ENCODE data around the gene RAD17. TPM values are rescaled to one million over a fixed set of nuclear protein-coding genes. Genes with fewer than 3 reads are reported as not detected.
"Not testable (repeated sequence)": the region's sequence is repeated elsewhere in the genome, so short reads cannot be mapped to it uniquely, and the experiment has no call there.

RAD17 gene
- total RNA-seq, 2 donors from 2014 or later, result 15.0 to 17.4 TPM

GRCh38 chr5:69450527-69450926, 80.9 kb downstream of the RAD17 start:
- intact Hi-C loops (cut with DNase I); ATAC-seq; DNase-seq: not testable (repeated sequence)

GRCh38 chr5:69451941-69452647, 82.5 kb downstream of the RAD17 start:
- no peak for DNase-seq
- no peak for ATAC-seq
- intact Hi-C loops (cut with DNase I), result no loop called here

DNA sequence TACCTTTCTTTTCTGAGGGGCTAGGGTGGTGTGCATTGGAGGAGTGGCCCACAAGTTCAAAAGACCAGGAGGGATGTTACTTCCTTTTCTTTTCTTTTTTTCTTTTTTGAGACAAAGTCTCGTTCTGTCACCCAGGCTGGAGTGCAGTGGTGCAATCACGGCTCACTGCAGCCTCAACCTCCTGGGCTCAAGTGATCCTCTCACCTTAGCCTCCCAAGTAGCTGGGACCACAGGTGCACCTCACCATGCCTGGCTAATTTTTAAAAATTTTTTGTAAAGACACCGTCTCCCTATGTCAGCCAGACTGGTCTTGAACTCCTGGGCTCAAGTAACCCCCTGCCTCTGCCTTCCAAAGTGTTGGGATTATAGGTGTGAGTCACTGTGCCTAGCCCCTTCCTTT, 83.9 kb downstream of the RAD17 start:
- DNase-seq; ATAC-seq; intact Hi-C loops (cut with DNase I): not testable (repeated sequence)

DNA sequence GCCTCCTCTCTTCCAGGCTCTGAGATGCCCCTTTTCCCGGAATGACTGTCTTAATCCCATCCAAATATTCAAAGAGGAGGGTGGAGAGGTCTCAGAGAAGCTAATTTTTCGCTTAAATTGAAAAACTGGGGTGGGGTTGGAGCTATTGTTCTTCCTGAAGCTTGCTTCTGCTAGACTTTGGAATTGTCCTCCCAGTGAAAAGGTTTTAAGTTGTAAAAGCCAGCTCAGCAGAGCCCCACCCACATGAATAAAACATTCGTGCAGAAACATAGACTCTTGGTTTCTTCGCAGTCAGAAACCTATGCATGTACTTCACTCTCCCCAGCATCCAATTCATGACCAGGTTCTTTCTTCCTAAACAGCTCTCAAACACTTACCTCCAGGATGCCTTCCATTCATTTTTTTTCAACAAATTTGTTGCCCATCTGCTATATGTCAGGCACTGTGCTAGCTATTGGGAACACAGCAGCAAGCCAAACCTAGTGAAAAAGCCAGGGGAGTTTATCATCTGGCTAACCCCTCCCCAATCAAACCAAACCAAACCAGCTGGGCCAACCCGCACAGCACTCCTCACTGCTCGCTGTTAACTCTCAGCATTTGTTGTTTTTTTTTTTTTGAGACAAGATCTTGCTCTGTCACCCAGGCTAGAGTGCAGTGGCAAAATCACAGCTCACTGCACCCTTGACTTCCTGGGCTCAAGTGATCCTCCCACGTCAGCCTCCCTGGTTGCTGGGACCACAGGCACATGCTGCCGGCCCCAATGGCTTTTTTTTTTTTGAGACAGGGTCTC, 85.0 kb downstream of the RAD17 start:
- ATAC-seq (no peak), DNase-seq (no peak)
- intact Hi-C loops (cut with DNase I), result no loop called here

DNA sequence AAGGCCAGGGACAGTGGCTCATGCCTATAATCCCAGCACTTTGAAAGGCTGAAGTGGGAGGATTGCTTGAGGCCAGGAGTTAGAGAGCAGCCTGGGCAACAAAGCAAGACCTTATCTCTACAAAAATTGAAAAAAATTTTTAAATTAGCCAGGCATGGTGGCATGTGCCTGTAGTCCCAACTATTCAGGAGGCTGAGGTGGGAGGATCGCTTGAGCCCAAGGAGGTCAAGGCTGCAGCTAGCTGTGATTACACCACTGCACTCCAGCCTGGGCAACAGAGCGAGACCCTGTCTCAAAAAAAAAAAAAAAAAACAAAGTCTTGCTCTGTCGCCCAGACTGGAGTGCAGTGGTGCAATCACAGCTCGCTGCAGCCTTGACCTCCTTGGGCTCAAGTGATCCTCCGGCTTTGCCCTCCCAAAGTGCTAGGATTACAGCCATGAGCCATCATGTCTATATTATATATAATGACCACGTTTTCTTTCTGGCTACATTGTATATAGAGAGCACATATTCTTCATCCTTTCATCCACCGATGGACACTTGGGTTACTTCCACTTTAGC, 85.9 kb downstream of the RAD17 start:
- intact Hi-C loops (cut with DNase I), result not testable (repeated sequence)

DNA sequence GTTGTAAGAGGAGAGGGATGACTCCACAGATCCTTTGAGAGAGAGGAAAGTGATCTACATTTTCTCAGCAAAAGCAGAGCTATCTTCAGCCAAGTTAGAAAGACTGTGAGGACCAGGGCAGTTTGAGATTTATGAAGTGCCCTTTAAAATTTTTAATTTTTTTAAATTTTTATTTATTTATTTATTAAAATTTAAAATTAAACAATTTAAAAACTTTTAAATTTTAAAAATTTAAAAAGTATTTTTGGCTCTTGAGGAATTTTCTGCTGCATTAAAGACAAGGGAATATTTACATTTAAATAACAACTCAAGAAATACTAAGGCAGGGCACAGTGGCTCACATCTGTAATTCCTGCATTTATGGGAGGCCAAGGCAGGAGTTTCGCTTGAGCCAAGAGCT, 92.6 kb downstream of the RAD17 start:
- intact Hi-C loops (cut with DNase I), result no loop called here
- no peak for ATAC-seq
- no peak for DNase-seq

More for the DNA sequence above, 85.9 kb downstream of the RAD17 start:
- not testable (repeated sequence) for DNase-seq, ATAC-seq

Other genes starting within 250 kb of the RAD17 start
- 1 to 10 TPM; 1.9 to 3.0 TPM for gene CCNB1, start 202.7 kb upstream of the RAD17 start, total RNA-seq
- 1 to 10 TPM; 2.5 to 3.4 TPM for gene CENPH, start 180.2 kb upstream of the RAD17 start, total RNA-seq
- 10 to 100 TPM; 11.1 to 14.4 TPM for gene CDK7, start 134.9 kb upstream of the RAD17 start, total RNA-seq
- 1 to 10 TPM; 3.5 to 3.7 TPM for gene CCDC125, start 37.0 kb upstream of the RAD17 start, total RNA-seq
- 10 to 100 TPM; 34.4 to 36.1 TPM for gene AK6, start 298 bp upstream of the RAD17 start, total RNA-seq
- 10 to 100 TPM; 31.2 to 42.1 TPM for gene TAF9, start 298 bp upstream of the RAD17 start, total RNA-seq
- 1 to 10 TPM; 2.0 to 2.2 TPM for gene MARVELD2, start 45.3 kb downstream of the RAD17 start, total RNA-seq
- gene OCLN, start 123.0 kb downstream of the RAD17 start, total RNA-seq, result 1 to 10 TPM; 1.7 to 2.0 TPM
- gene GTF2H2C, start 190.4 kb downstream of the RAD17 start, total RNA-seq, result 10 to 100 TPM; 14.6 to 17.0 TPM

Measured in left cardiac atrium (tissue), 4 donors.